ENCODE data around the gene FARS2.

GRCh38 chr6:5303682-5304081, 42.4 kb downstream of the FARS2 start:
- no peak for TF ChIP-seq SAFB2 (IDR thresholded peaks at IDR 0.05; ENCODE audit: borderline replicate concordance, low read depth, low read length, severe bottlenecking)
- TF ChIP-seq ZNF175 (CRISPR knock-in tag; IDR thresholded peaks at IDR 0.05; ENCODE audit: low read depth): no peak
- no peak for TF ChIP-seq ZNF232 (CRISPR knock-in tag; IDR thresholded peaks at IDR 0.05)
- no peak for TF ChIP-seq ZNF830 (CRISPR knock-in tag; IDR thresholded peaks at IDR 0.05)
- TF ChIP-seq ZNF609 (CRISPR knock-in tag; IDR thresholded peaks at IDR 0.05; ENCODE audit: borderline replicate concordance): no peak
- TF ChIP-seq E2F1 (CRISPR knock-in tag; IDR thresholded peaks at IDR 0.05): no peak
